ENCODE data around the gene OPTN. TPM values are rescaled to one million over a fixed set of nuclear protein-coding genes. Genes with fewer than 3 reads are reported as not detected.
A peak's percentile ranks its signal among the peaks of the same experiment; 100 is the strongest.

OPTN gene
- total RNA-seq, 4 donors from 2014 or later, result 69.0 to 103 (median 82.2) TPM

DNA sequence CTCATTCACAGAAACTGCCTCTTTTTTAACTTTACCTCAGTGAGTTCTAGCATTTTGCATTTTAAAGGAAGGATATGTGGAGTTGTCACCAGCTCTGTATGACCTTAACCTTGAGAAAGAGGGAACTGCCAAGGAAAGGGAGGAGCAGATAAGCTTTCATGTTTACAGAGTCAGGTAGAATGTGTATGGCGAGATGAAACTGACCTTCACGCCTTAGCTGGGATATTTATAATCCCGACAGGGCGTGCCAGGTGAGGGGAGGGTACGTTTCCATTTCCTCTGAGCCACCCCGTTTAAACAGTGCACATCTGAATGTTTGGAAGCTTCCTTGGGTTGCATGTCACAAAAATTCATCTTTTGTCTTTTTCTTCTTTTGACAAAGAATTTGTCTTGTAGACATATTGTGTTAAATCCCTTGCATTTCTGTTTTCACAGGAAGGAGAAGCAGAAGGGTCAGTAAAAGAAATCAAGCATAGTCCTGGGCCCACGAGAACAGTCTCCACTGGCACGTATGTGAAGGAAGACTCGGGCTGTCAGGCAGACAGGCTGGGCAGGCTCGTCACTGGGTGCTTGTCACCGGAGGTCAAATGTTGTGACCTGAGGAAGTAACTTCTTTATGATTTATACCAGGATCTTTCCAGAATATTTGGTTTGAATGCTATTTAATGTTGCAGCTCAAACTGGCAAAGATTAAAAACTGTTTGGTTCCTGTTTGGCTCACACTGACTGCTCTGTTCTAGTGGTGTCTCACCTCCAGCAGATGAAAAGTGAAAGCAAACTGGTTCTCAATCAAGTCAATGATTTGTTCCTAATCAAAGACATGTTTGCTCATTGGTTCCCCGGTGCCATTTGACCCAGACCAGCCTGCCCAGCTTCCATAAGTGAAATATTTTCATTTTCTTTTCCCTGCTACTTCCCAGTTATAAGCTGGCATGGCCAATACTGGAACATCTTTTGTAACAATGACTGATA, 16.2 kb downstream of the OPTN start:
- TF ChIP-seq EP300 (IDR thresholded peaks at IDR 0.05), result no peak
- TF ChIP-seq, protein P1, sequence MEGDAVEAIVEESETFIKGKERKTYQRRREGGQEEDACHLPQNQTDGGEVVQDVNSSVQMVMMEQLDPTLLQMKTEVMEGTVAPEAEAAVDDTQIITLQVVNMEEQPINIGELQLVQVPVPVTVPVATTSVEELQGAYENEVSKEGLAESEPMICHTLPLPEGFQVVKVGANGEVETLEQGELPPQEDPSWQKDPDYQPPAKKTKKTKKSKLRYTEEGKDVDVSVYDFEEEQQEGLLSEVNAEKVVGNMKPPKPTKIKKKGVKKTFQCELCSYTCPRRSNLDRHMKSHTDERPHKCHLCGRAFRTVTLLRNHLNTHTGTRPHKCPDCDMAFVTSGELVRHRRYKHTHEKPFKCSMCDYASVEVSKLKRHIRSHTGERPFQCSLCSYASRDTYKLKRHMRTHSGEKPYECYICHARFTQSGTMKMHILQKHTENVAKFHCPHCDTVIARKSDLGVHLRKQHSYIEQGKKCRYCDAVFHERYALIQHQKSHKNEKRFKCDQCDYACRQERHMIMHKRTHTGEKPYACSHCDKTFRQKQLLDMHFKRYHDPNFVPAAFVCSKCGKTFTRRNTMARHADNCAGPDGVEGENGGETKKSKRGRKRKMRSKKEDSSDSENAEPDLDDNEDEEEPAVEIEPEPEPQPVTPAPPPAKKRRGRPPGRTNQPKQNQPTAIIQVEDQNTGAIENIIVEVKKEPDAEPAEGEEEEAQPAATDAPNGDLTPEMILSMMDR (IDR thresholded peaks at IDR 0.05), result no peak
- TF ChIP-seq POLR2AphosphoS5 (IDR thresholded peaks at IDR 0.05), result no peak
- no peak for TF ChIP-seq POLR2A (IDR thresholded peaks at IDR 0.05)
- Histone ChIP-seq H3K36me3 (peaks cover 12 to 88% of the 10 kb centered on the region in 2 donors), H3K27ac (peak overlapping the region in 1 of 4 donors; percentile 14), H3K9me3 (no peaks in the 10 kb centered on the region), H3K4me1 (no peaks in the 10 kb centered on the region), H3K4me3 (no peak overlapping the region), H3K27me3 (no peaks in the 10 kb centered on the region)
- no peak for ATAC-seq
- WGBS, 2 donors (ENCODE audit: low coverage in 1 of 2), result 69 to 76% methylated on average over 5 to 10 of the region's 12 CpGs

DNA sequence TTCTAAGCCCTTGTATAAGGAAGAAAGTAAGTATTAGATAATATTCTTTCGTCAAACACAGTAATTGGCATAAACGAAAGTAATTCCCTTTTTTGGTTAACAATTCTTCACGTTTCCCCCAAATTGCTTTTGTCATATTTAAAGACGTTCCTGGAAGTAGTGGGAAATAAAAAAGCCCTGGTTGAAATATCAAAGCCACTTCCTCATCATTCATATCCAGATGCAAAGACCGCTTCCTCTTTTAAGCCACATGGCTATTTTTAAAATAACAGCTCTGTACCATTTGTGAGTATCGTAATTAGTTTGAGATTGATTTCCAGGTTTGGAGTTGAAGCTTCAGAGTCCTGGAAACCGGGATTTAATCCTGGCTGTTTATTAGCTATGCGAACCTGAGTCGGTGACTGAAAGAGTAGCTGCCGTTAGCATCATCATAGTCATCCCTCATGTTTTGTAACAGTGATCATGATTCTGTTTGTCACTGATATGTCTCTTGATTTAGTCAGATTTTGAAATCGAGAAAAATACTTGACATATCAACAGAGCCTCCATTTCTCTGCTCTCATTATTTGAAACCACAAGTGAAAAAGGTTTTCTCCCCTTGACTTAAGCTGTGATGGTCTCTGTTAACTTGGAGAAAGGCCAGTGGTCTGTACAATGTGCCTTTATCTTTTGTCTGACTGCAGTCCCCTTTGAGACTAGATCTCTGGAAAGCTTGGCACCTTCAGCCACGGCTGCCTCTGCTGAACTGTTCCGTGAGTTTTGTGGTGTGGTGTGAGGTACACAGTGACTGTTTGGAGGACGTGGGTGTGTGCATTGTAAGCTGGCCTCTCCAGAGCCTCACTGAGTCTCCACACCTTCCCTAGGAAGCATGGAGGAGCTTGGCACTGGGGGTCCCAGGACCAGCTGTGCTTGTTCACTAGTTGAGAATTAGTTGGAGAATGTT, 18.1 kb downstream of the OPTN start:
- H3K36me3 ChIP-seq, result peaks cover 10 to 88% of the 10 kb centered on the region in 2 donors
- H3K27ac ChIP-seq, result no peak overlapping the region
- no peak for TF ChIP-seq POLR2AphosphoS5 (IDR thresholded peaks at IDR 0.05)
- TF ChIP-seq EP300 (IDR thresholded peaks at IDR 0.05), result no peak
- TF ChIP-seq, protein P1 (IDR thresholded peaks at IDR 0.05), result no peak
- no peak for TF ChIP-seq POLR2A (IDR thresholded peaks at IDR 0.05)
- 72 to 83% methylated on average over 12 of the region's 14 CpGs for WGBS, 2 donors (ENCODE audit: low coverage in 1 of 2)
- H3K9me3 ChIP-seq, result no peaks in the 10 kb centered on the region
- H3K4me3 ChIP-seq, result no peak overlapping the region
- ATAC-seq, result no peak
- peaks cover 0 to 7% (median 0%) of the 10 kb centered on the region in 3 donors for H3K4me1 ChIP-seq
- H3K27me3 ChIP-seq, result no peaks in the 10 kb centered on the region

DNA sequence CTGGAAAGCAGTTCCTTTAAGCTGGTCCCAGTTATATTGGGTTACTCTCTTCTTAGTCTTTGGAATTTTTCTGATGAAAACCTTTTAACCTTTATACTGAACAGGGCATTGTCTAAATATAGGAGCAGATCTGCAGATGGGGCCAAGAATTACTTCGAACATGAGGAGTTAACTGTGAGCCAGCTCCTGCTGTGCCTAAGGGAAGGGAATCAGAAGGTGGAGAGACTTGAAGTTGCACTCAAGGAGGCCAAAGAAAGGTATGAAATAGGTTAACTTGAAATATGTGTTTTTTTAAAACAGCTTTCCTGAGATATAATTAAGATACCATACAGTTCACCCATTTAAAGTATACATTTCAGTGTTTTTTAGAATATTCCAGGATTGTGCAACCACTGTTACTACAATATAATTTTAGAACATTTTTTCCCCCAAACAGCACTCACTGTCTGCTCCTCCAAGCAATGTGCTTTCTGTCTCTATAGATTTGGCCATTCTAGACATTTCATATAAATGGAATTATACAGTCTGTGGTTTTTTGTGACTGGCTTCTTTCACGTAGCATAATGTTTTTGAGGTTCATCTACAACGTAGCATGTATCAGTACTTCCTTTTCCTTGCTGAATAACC, 18.9 kb downstream of the OPTN start:
- TF ChIP-seq POLR2A (IDR thresholded peaks at IDR 0.05), result no peak
- no peak for TF ChIP-seq POLR2AphosphoS5 (IDR thresholded peaks at IDR 0.05)
- TF ChIP-seq, protein P1 (IDR thresholded peaks at IDR 0.05), result no peak
- Histone ChIP-seq H3K27me3 (no peaks in the 10 kb centered on the region), H3K4me3 (no peak overlapping the region), H3K4me1 (peaks cover 0 to 7% (median 0%) of the 10 kb centered on the region in 3 donors), H3K9me3 (no peaks in the 10 kb centered on the region), H3K36me3 (peaks cover 8 to 88% of the 10 kb centered on the region in 2 donors), H3K27ac (no peak overlapping the region)
- ATAC-seq, result no peak
- 74 to 87% methylated on average over 3 of the region's 3 CpGs for WGBS, 2 donors (ENCODE audit: low coverage in 1 of 2)

DNA sequence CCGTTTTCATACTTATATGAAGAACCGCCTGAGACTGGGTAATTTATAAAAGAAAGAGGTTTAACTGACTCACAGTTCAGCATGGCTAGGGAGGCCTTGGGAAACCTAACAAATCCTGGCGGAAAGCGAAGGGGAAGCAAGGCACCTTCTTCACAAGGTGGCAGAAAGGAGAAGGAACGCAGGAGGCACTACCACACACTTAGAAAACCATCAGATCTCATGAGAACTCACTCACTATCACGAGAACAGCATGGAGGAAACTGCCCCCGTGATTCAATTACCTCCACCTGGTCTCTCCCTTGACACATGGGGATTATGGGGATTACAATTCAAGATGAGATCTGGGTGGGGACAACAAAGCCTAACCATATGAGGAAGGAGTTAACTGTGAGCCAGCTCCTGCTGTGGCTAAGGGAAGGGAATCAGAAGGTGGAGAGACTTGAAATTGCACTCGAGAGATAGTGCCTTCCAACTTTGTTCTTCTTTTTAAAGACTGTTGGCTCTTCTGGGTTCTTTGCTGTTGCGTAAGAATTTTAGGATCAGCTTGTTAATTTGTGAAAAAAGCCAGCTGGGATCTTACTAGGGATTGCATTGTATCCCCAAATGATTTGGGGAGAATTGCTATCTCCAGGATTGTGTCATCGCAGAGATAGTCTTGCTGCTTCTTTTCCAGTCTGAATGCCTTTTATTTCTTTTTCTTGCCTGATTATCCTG, 21.0 kb downstream of the OPTN start:
- peak; percentile 46 for TF ChIP-seq POLR2AphosphoS5 (IDR thresholded peaks at IDR 0.05)
- TF ChIP-seq, protein P1 (IDR thresholded peaks at IDR 0.05), result no peak
- Histone ChIP-seq H3K27me3 (no peaks in the 10 kb centered on the region), H3K4me3 (no peak overlapping the region), H3K36me3 (peaks cover 14 to 99% of the 10 kb centered on the region in 2 donors), H3K4me1 (peaks cover 0 to 7% (median 0%) of the 10 kb centered on the region in 3 donors), H3K9me3 (no peaks in the 10 kb centered on the region), H3K27ac (peak overlapping the region in 3 of 4 donors; percentile 5 to 56 (median 8))
- ATAC-seq, result peak; percentile 85
- WGBS, 2 donors (ENCODE audit: low coverage in 1 of 2), result 66 to 72% methylated on average over 8 to 9 of the region's 10 CpGs

Measured in gastroesophageal sphincter (tissue), 4 donors.